ENCODE results near the gene ATOH1.

GRCh38 chr4:93865650-93866049 is 37.1 kb downstream of the ATOH1 start:
- TF ChIP-seq CTCF (IDR thresholded peaks at IDR 0.05) (no peak), POLR2A (IDR thresholded peaks at IDR 0.05) (no peak)
